H1 (cell line): ENCODE measurements around the gene CABP4. TPM values are rescaled to one million over a fixed set of nuclear protein-coding genes. Genes with fewer than 3 reads are reported as not detected.

Source experiments
- SP4 ChIP-seq: IDR thresholded peaks from 2 replicates; pipeline ENCODE4 v1.6.1; 2012; ENCODE audit warnings: low read length, inconsistent platforms
- polyA plus RNA-seq, 7 experiments: library from polyadenylated mRNA; depleted of rRNA in 3 of 7; stranded (reverse) in 5 of 7; unstranded in 2 of 7; fragments of >200 nt in 5 of 7; fragments of 200-250 nt in 2 of 7; gene quantifications; 1 replicate in 5 of 7; 2 replicates in 1 of 7; 4 replicates in 1 of 7; pipeline versions ENCODE4 v1.2.1 to v1.2.3, GENCODE V29; 2011 to 2013; ENCODE audit warnings: missing spikeins in 2 of 7, mixed read lengths in 2 of 7
- total RNA-seq: library from RNA; stranded (reverse); fragmentation: NEBNext Ultra II Directional; extraction: Animal tissue kit (Norgen Biotek cat#: 25700); gene quantifications from 2 replicates; pipeline ENCODE4 v1.2.1, GENCODE V29; 2021

CABP4 gene
- total and polyA plus RNA-seq, 2 of the 8 experiments (the other 6 are each of a cell fraction or from before 2014, with no cell fraction given) = not detected

GRCh38 chr11:67439321-67440228, 15.6 kb upstream of the CABP4 start (continued):
- no peak for TF ChIP-seq SP4
